Tibial artery (tissue), 4 donors: Measurements from ENCODE around the gene CCHCR1.

Source experiments
- DNase-seq, 2 donors: peaks; one replicate each; pipeline ENCODE4 v3.0.0-alpha.2; 2019
- H3K27ac ChIP-seq, 2 donors: fragments of 200-600 bp; sonication (generic) in 1 of 2; 1 replicate in 1 of 2; 2 replicates in 1 of 2; pipeline ENCODE4 v1.5.1; 2018 to 2019; ENCODE audit warnings: mild to moderate bottlenecking in 1 of 2
- H3K27me3 ChIP-seq, 2 donors: fragments of 200-600 bp; sonication (generic) in 1 of 2; one replicate each; pipeline versions ENCODE4 v1.5.1 to v1.6.0; 2016 to 2019
- H3K36me3 ChIP-seq, 3 donors: fragments of 200-600 bp; sonication (generic) in 2 of 3; one replicate each; pipeline ENCODE4 v1.5.1; 2016 to 2019; ENCODE audit warnings: mild to moderate bottlenecking in 2 of 3
- H3K4me1 ChIP-seq, 4 donors: fragments of 200-600 bp; sonication (generic) in 2 of 4; 1 replicate in 3 of 4; 2 replicates in 1 of 4; pipeline ENCODE4 v1.5.1; 2016 to 2019
- H3K4me3 ChIP-seq, 2 donors: fragments of 200-600 bp; sonication (generic) in 1 of 2; 1 replicate in 1 of 2; 2 replicates in 1 of 2; pipeline ENCODE4 v1.5.1; 2018 to 2019; ENCODE audit warnings: mild to moderate bottlenecking in 2 of 2
- H3K9me3 ChIP-seq, 3 donors: fragments of 200-600 bp; sonication (generic) in 1 of 3; one replicate each; pipeline ENCODE4 v1.5.1; 2016 to 2019
- CTCF ChIP-seq, 2 experiments: fragments of 200-600 bp in 1 of 2; fragments of 450-650 bp in 1 of 2; IDR thresholded peaks; one replicate each; pipeline ENCODE4 v1.5.1; 2017 to 2019; ENCODE audit warnings: antibody characterized with exemption in 2 of 2, mild to moderate bottlenecking in 1 of 2, moderate library complexity in 1 of 2
- intact Hi-C: fragments of 100-400 bp; cut with DNase I; formaldehyde crosslinking; loops from one replicate; pipeline ENCODE4 v1.15.0; 2023; ENCODE audit warnings: low total_unique reads

The CCHCR1 gene

GRCh38 chr6:31092769-31093505 lies 64.7 kb downstream of the CCHCR1 start:
- Histone ChIP-seq H3K27ac (no peak overlapping the region), H3K4me1 (no peaks in the 10 kb centered on the region), H3K36me3 (no peaks in the 10 kb centered on the region), H3K4me3 (no peak overlapping the region), H3K27me3 (peaks cover 0 to 5% of the 10 kb centered on the region in 2 donors), H3K9me3 (no peaks in the 10 kb centered on the region)
- intact Hi-C loops = no loop called here
- TF ChIP-seq CTCF (IDR thresholded peaks at IDR 0.05) = no peak
- DNase-seq = no peak
